Amygdala (tissue), 56 donors: ENCODE results near the gene NHSL2.

Experiments
- DNase-seq, 56 donors: peaks; one replicate each; lab custom pipeline; 2025; lab: John Stamatoyannopoulos, UW

The NHSL2 gene

DNA sequence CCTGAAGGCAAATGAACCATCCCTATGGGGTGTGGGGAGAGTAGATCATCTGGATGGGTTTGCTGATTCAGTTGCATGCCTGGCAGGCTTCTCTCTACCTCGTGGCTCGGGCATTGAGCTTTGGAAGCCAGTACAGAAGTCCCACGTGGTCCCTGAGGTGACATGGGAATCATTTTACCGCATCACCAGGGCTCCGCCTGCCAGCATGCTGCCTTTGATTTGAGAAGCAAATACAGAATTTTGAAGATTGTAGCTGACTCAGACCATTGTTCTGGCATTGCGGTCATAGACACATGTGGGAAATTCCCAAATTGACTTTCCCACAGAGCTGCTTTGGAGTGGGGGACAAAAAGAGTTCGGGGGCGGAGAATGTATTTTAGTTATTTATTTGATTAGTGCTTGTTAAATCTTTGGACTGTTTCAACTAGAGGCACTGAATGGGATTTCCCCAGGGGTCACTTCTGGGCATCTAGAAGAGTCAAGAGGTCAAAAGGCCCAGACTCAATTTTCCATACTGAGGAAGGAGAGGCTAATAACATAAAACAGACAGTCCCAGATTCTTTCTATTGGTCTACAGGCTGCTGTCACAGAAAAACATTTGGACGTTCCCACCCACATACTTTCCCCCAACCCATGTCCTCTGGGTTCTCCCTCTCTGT lies 79.3 kb downstream of the NHSL2 start:
- no peak for DNase-seq

DNA sequence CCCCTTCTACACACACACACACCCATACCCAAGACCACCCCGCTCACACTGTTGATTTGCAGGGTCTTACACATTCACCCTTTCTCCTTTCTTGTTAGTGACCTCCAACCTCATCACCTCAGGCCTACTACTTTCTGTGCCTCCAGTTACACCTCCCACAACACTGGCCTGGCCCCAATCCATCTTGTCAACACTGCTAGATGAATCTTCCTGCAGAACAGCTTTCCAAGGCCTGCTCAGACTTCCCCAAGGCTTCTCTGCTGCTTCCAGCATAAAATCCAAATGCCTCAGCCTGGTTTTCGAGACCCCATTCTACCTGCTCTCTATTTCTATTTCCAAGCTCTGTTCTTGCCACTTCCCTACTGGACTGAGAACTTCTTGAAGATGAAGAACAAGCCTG lies 79.9 kb downstream of the NHSL2 start:
- DNase-seq, result no peak

- no peak for DNase-seq
Measured at GRCh38 chrX:71991164-71991563, 80.5 kb downstream of the NHSL2 start.

DNA sequence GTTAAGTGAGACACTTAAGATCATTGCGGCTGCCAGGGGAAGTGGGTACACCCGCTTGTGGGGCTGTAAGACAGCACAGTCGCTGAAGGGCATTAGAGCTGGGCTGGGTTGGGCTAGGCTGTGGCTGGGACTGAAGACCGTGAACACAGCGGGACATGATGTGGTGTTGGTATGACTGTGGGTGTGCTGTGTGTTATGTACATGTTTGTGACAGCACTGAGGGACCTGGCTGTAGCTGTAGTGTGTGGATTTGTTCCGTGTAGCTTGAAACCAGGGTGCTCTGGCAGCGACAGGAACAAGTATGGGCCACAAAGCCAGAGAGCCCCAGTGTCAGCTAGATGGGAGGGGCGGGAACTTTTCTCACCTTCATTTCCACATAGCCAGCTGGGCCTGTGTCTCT lies 82.1 kb downstream of the NHSL2 start:
- no peak for DNase-seq

- DNase-seq, result no peak
Measured at GRCh38 chrX:71993371-71993770, 82.7 kb downstream of the NHSL2 start.

- DNase-seq, result no peak
Measured at GRCh38 chrX:71994601-71995000, 84.0 kb downstream of the NHSL2 start.

- no peak for DNase-seq
Measured at GRCh38 chrX:71995122-71995521, 84.5 kb downstream of the NHSL2 start.

GRCh38 chrX:71996136-71996535 lies 85.5 kb downstream of the NHSL2 start:
- no peak for DNase-seq

DNA sequence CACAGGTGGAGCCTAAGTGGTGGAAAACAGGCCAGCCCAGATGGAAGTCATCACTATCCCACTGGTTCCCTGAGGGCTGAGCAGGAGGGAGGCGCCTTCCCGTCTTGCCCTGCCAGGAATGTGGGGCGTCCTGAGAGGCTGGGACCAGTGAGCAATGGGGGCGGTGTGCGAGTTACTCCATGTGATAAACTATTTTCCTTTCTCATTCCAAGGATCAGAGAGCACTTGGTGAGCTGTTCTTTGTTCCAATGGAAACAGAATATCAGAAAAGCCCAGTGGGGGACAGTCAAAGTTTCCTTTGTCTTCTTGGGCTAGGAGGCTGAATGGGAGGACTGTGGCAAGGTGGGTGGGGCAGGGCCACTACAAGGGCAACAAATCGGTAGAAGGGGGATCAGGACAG lies 86.2 kb downstream of the NHSL2 start:
- DNase-seq, result no peak

DNA sequence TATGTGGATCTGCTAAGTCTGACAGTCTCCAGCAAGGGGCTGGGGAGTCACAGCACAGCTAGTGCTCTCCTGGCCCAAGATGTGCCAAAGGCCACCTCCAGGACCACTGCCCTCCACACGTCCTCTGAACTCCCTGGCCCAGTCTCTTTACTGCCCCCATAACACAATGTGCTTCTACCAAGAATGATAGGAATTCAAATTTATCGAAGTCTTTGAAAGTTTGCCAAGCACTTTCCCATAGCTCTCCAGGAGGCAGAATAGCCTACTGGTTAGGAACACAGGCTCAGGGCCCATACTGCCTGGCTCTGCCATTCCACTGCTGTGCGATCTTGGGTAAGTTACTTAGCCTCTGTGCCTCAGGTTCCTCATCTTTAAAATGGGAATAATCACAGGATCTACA lies 86.7 kb downstream of the NHSL2 start:
- no peak for DNase-seq

- peak in 1 of 56 donors; percentile 43 for DNase-seq
Measured at GRCh38 chrX:71998836-71999509, 88.3 kb downstream of the NHSL2 start.

DNA sequence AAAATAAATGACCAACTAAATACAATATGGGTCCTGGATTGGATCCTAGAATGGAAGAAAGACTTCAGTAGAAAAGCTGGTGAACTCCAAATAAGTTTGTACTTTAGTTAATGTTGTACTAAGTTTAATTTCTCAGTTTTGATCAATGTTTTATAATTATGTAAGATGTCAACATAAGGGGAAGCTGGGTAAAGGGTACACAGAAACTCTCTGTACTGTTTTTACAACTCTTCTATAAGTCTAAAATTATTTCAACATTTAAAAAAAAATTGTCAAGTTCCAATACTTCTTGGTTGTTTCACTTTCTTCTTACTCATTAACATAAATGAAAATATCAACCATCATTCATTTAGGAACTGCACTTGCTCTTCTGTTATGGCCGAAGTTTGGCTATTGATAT lies 88.9 kb downstream of the NHSL2 start:
- DNase-seq, result no peak

DNA sequence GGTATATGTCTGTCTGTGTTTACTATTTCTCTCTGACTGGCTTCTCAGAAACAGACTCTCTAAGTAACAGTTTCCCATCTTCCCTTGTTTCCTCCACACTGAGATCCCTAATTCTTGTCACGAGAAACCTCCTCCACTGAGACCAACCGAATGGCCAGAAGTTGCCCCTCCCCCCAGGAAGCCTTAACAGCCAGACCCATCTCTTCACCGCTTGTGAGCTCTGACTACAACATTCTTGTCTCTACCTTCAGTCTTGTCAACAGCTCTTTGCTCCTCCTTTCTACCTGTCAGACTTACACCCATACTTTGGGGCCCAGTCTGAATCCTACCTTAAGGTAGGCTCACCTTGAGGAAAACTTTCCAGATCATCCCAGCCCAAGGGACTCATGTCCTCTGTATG lies 90.8 kb downstream of the NHSL2 start:
- DNase-seq, result no peak

DNA sequence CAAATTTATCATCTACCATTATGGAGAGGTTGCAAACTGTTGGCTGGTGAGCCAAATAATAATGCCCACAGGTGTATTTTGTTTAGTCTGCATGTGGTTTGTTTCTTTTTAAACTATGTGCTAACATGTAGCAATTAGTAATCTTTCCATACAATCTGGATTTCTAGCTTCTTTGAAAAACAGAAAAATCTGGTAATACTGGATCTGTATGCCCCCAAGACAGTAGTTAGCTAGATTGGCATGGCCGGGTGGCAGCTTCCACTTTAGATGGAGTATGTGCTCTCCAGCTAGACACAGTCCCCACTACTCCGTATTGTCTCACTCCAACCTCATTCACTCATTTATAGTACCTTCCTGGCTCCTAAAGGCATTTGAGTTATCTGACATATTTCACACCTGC lies 91.3 kb downstream of the NHSL2 start:
- DNase-seq, result no peak

GRCh38 chrX:72002875-72003274 lies 92.2 kb downstream of the NHSL2 start:
- DNase-seq, result no peak

- DNase-seq, result peak in 5 of 56 donors; percentile 1 to 14 (median 3)
Measured at GRCh38 chrX:72003811-72004750, 93.4 kb downstream of the NHSL2 start.

- DNase-seq, result no peak
Measured at GRCh38 chrX:72005046-72005445, 94.4 kb downstream of the NHSL2 start.

GRCh38 chrX:72006461-72006860 lies 95.8 kb downstream of the NHSL2 start:
- DNase-seq, result no peak

DNA sequence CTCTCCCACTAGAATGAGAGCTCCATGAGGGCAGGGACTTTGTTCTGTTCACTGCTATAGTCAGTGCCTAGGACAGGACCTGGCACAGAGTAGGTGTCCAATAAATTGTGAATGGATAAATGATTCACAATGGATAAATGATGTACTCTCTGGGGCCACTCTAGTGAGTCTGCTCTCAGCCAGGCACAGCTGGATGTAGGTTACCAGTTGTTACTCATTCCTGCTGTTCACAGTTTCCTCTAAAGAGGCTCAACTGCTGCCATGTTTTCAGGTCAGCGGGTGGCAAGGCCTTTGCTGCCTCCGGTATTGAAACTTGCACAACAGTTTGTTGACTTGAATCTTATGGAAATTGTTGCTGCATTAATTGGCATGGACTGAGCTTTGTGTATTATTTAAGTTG lies 99.1 kb downstream of the NHSL2 start:
- no peak for DNase-seq

GRCh38 chrX:72011734-72012133 lies 101.1 kb downstream of the NHSL2 start:
- no peak for DNase-seq

- DNase-seq, result no peak
Measured at GRCh38 chrX:72015383-72015782, 104.7 kb downstream of the NHSL2 start.
